NCI-H526 treated with DMSO at 0.1 percent for 48 hours (cell line): Measurements from ENCODE around the gene CGB2.
"Not testable (repeated sequence)": the region's sequence is repeated elsewhere in the genome, so short reads cannot be mapped to it uniquely, and the experiment has no call there.

Source experiments
- DNase-seq: peaks from one replicate; lab custom pipeline; 2025; lab: John Stamatoyannopoulos, UW

CGB2 gene

GRCh38 chr19:49038111-49038510 lies 6.4 kb downstream of the CGB2 start:
- DNase-seq: not testable (repeated sequence)

DNA sequence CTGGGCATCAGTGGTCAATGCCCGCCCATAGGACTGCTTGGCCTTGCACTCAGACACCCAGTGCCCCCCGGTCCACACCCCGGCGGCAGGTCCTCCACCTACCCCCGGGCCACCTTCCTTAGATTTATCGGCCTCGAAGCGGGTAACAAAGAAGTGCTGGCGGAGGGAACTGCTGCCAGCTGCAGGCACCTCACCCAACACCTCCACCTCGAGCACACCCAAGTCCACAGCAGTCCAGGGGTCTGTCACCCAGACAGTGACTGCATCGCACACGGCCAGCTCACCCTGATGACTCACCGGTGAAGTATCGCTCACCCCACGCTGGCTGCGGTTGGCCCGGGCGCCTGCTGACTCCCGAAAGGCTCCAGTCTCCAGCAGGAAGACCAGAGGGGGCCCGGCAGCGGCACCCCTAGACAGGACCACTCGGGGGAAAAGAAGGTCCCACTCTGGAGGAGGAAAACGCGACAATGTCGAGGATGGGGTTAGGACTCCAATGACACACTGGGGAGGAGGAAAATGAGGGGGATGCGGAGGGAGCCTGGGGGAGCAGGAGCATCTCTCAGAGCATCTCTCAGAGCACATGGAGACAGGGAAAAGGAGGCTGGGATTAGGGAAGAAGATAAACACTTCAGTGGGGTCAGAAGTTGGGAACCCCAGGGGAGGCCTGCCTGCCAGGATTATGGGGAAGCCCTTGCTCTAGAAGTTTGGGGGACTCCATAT lies 7.0 kb downstream of the CGB2 start:
- DNase-seq: not testable (repeated sequence)

- DNase-seq: not testable (repeated sequence)
These were observed 8.0 kb downstream of the CGB2 start for GRCh38 chr19:49039736-49040135.

- no peak for DNase-seq
These were observed 10.5 kb downstream of the CGB2 start for GRCh38 chr19:49042177-49042576.

- not testable (repeated sequence) for DNase-seq
These were observed 11.0 kb downstream of the CGB2 start for GRCh38 chr19:49042666-49043065.

DNA sequence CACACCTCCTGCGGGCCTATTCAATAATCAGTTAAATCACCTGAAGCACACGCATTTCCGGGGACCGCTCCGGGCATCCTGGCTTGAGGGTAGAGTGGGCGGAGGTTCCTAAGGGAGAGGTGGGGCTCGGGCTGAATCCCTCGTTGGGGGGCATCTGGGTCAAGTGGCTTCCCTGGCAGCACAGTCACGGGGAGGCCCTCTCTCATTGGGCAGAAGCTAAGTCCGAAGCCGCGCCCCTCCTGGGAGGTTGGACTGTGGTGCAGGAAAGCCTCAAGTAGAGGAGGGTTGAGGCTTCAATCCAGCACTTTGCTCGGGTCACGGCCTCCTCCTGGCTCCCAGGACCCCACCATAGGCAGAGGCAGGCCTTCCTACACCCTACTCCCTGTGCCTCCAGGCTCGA lies 11.9 kb downstream of the CGB2 start, which contains the start of gene CGB5:
Gene CGB5 (plus strand): TSS at position 301 of the 400 bp plus-strand sequence. CDS start 362 bp downstream, outside the sequence.
- DNase-seq: not testable (repeated sequence)

GRCh38 chr19:49049011-49049410 lies 17.3 kb downstream of the CGB2 start, which contains the start of gene CGB8:
TSS of gene CGB8 (minus strand) at chr19:49049111. CDS start at chr19:49048739, 372 bp downstream.
- DNase-seq: not testable (repeated sequence)

DNA sequence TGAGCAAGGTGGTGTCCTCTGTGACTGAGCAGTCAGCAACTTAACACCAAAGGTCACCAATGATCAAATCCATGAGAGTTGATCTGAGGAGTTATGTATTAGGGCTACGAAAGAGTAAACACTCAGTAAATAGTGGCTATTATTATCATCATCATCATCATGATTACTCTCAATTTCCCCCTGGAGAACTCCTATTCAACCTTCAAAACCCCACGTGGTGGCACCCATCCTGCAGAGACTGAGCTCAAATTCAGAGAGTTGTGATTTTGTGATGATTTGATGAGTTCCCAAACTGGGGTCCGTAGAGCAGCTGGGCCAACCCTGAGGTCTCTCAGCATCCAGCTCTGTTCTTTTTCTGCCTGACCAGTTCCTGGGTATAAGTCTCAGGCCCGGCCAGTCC lies 18.1 kb downstream of the CGB2 start:
- DNase-seq: not testable (repeated sequence)

- not testable (repeated sequence) for DNase-seq
These were observed 18.8 kb downstream of the CGB2 start for GRCh38 chr19:49050376-49051033.

DNA sequence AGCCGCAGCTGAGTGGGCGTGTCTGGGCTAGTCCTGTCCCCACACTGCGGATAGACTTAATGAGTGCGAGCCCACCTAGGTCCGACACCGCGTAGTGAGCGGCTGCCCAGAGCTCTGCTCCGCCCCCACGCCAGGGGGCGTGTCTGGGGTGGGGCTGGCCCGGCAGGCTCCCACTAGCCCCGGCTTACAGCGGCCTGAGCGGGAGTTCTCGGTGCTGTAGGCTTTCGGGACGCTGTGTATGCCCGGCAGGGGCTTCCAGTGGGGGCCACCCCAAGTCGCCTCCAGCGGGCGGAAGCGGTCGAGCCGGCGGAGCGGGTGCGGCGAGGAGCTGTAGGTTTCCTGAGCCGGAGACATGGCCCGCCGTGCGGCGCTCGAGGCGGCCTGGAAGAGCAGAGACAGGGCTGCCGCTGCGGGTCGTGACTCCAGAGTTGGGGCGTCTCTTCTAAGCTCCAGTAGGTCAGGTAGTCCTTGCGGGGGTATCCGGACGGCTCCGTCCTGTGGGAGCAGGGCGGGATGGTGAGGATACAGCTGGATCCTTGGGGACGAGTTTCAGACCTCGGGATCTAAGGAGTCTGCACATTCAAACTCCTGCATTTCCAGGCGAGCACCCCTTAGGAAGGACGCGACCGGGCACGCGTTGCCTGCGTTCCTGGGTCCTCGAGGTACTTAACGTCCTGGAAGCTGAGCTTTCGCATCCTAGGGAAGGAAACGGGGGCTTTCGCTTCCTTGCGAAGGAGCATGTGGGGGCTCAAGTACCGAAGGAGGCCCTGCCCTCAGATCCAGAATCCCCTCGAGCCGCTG lies 24.6 kb downstream of the CGB2 start:
- no peak for DNase-seq

GRCh38 chr19:49056902-49057596 lies 25.4 kb downstream of the CGB2 start:
- not testable (repeated sequence) for DNase-seq

DNA sequence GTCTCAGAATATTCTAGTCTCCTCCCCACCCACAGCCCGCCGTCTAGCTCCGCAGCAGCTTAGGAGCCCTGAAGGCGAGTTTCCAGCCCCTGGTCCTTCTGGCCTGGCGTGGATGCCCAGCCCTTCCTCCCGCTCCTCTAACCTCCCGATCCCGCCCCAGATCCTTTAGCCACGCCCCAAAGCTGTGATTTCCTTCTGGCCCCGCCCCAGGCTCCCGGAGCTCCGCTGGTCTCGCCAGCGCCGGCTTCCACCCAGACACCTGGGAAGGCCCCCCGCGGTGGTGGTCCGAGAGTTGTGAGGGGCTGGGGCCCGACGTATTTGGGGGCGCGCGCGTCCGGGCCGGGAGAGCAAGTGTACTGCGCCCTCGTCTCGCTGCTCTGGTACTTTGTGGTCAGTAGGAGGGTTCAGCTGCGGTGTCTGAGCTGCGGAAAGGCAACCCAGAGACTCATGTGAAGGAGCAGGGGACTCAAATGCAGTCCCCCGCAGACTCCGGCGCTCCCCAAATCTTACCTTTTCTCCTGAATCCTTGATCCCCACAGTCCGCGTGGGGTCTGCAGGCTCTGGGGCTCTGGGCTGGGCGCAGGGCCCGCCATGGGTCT lies 26.0 kb downstream of the CGB2 start, which contains the start of gene CGB7:
Gene CGB7 (minus strand): TSS at position 114 of the 599 bp plus-strand sequence. CDS start 2,374 bp downstream, outside the sequence.
- no peak for DNase-seq

DNA sequence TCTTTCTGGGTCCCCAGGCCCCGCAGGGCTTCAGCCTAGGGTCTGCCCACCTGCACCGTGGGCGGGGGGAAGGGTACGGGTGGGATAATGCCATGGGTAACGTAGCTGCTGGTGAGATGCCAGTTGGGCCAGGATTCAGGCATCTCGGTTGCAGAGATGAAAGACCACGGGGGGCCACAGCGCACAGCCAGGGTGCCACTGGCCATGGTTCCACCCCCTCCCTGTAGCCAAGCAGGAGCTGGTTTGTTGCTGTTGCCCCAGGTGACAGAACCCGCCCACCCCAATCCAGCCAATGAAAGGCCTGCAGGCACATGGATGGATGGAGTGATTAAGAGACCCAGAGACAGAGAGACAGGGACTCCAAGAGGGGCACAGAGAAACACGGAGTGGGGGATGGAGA lies 26.9 kb downstream of the CGB2 start:
- DNase-seq: no peak

GRCh38 chr19:49059053-49059452 lies 27.4 kb downstream of the CGB2 start:
- DNase-seq: no peak

- DNase-seq: no peak
These were observed 29.3 kb downstream of the CGB2 start for GRCh38 chr19:49061000-49061399.

GRCh38 chr19:49061445-49061844 lies 29.8 kb downstream of the CGB2 start:
- no peak for DNase-seq

- no peak for DNase-seq
These were observed 32.4 kb downstream of the CGB2 start for GRCh38 chr19:49064029-49064629.

DNA sequence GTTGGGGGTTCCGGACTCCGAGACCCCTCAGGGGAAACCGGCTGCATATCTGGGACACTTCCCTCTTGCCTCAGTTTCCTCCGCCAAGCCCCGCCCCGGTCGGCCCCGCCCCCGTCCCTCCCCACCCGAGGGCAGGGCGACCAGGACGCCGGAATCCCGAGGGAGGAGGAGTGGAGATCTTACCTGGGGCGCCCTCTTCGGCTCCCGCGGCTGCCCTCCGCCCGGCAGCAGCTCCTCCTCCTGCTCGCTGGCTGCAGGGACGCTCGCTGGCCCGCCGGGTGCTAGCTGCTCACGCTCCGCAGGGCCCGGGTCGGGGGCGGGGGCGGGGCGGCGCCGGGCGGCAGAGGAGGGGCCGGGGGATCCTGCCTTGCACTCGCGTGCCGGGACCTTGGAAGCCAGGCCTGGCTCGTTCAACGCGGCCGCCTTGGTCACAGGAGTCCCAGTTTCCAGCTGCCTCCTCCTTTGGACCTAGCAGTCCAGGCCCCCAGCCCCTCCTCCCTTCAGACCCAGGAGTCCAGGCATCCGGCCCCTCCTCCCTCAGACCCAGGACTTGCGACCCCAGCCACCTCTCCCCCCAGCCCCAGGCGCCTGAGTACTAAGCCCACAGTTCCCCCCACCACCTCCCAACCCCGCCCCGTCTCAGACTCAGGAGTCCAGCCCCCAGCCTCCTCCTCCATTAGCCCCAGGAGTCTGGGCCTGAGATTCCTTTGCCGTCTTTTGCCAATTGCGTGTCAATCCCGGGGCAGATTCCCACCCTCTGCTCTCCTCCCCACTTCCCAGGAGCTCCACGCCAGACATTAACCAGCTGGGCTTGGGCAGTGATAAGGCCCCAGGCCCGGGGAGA lies 33.3 kb downstream of the CGB2 start, which contains the start of gene NTF4:
Gene NTF4 (minus strand): TSS at position 51 of the 844 bp plus-strand sequence. CDS start 2,821 bp downstream, outside the sequence.
- DNase-seq: no peak

- DNase-seq: no peak
These were observed 34.3 kb downstream of the CGB2 start for GRCh38 chr19:49065905-49066512.
